Measurements from ENCODE around the gene SLC7A8. TPM values are rescaled to one million over a fixed set of nuclear protein-coding genes. Genes with fewer than 3 reads are reported as not detected.

The SLC7A8 gene
- total RNA-seq, 1 experiment from 2014 or later: not detected

GRCh38 chr14:23162005-23162404 lies 21.5 kb downstream of the SLC7A8 start:
- no peak for DNase-seq
- no peaks in the 10 kb centered on the region for H3K9me3 Mint-ChIP-seq (ENCODE audit: low read depth, unreplicated experiment)
- H3K4me1 Mint-ChIP-seq (ENCODE audit: low read depth, unreplicated experiment): no peaks in the 10 kb centered on the region
- no peaks in the 10 kb centered on the region for H3K36me3 Mint-ChIP-seq (ENCODE audit: insufficient read depth, unreplicated experiment)
- CTCF ChIA-PET: no interaction called here
- BruUV-seq (replicated peaks): no TSS peak
- peaks cover 71% of the 10 kb centered on the region for H3K27me3 Mint-ChIP-seq (ENCODE audit: unreplicated experiment)
- no peak overlapping the region for H3K27ac Mint-ChIP-seq (ENCODE audit: unreplicated experiment)
- no peak for TF ChIP-seq CTCF (IDR thresholded peaks at IDR 0.05; ENCODE audit: unreplicated experiment)
- no peak overlapping the region for H3K4me3 Mint-ChIP-seq (ENCODE audit: low read depth, unreplicated experiment)
- intact Hi-C loops (cut with micrococcal nuclease; ENCODE audit: unreplicated experiment): no loop called here

GRCh38 chr14:23160924-23161522 lies 22.4 kb downstream of the SLC7A8 start:
- CTCF ChIA-PET: interaction anchor here (0.6 kb wide), 1 partner anchor 128 kb away, joined by 3 read pairs; no protein-coding TSS in a partner anchor
- Mint-ChIP-seq H3K36me3 (ENCODE audit: insufficient read depth, unreplicated experiment) (no peaks in the 10 kb centered on the region), H3K27ac (ENCODE audit: unreplicated experiment) (no peak overlapping the region), H3K9me3 (ENCODE audit: low read depth, unreplicated experiment) (no peaks in the 10 kb centered on the region), H3K27me3 (ENCODE audit: unreplicated experiment) (peaks cover 71% of the 10 kb centered on the region), H3K4me1 (ENCODE audit: low read depth, unreplicated experiment) (no peaks in the 10 kb centered on the region), H3K4me3 (ENCODE audit: low read depth, unreplicated experiment) (no peak overlapping the region)
- DNase-seq: no peak
- intact Hi-C loops (cut with micrococcal nuclease; ENCODE audit: unreplicated experiment): no loop called here
- TF ChIP-seq CTCF (IDR thresholded peaks at IDR 0.05; ENCODE audit: unreplicated experiment): no peak
- BruUV-seq (replicated peaks): no TSS peak

- CTCF ChIA-PET: no interaction called here
- no TSS peak for BruUV-seq (replicated peaks)
- H3K27ac Mint-ChIP-seq (ENCODE audit: unreplicated experiment): no peak overlapping the region
- H3K27me3 Mint-ChIP-seq (ENCODE audit: unreplicated experiment): peaks cover 61% of the 10 kb centered on the region
- no peak for DNase-seq
- TF ChIP-seq CTCF (IDR thresholded peaks at IDR 0.05; ENCODE audit: unreplicated experiment): no peak
- no peak overlapping the region for H3K4me3 Mint-ChIP-seq (ENCODE audit: low read depth, unreplicated experiment)
- H3K36me3 Mint-ChIP-seq (ENCODE audit: insufficient read depth, unreplicated experiment): no peaks in the 10 kb centered on the region
- H3K4me1 Mint-ChIP-seq (ENCODE audit: low read depth, unreplicated experiment): no peaks in the 10 kb centered on the region
- intact Hi-C loops (cut with micrococcal nuclease; ENCODE audit: unreplicated experiment): no loop called here
- no peaks in the 10 kb centered on the region for H3K9me3 Mint-ChIP-seq (ENCODE audit: low read depth, unreplicated experiment)
These were observed 23.9 kb downstream of the SLC7A8 start for GRCh38 chr14:23159532-23159931.

- H3K4me1 Mint-ChIP-seq (ENCODE audit: low read depth, unreplicated experiment): no peaks in the 10 kb centered on the region
- no peak overlapping the region for H3K27ac Mint-ChIP-seq (ENCODE audit: unreplicated experiment)
- no peaks in the 10 kb centered on the region for H3K36me3 Mint-ChIP-seq (ENCODE audit: insufficient read depth, unreplicated experiment)
- no peak overlapping the region for H3K4me3 Mint-ChIP-seq (ENCODE audit: low read depth, unreplicated experiment)
- H3K9me3 Mint-ChIP-seq (ENCODE audit: low read depth, unreplicated experiment): no peaks in the 10 kb centered on the region
- no TSS peak for BruUV-seq (replicated peaks)
- H3K27me3 Mint-ChIP-seq (ENCODE audit: unreplicated experiment): peaks cover 61% of the 10 kb centered on the region
- intact Hi-C loops (cut with micrococcal nuclease; ENCODE audit: unreplicated experiment): no loop called here
- DNase-seq: no peak
- TF ChIP-seq CTCF (IDR thresholded peaks at IDR 0.05; ENCODE audit: unreplicated experiment): no peak
- CTCF ChIA-PET: no interaction called here
These were observed 24.7 kb downstream of the SLC7A8 start for GRCh38 chr14:23158779-23159178.

All from Calu3 (cell line).